ENCODE measurements around the gene MANSC4.

GRCh38 chr12:27723212-27723611, 56.8 kb downstream of the MANSC4 start:
- TF ChIP-seq POLR2AphosphoS5 (IDR thresholded peaks at IDR 0.05; ENCODE audit: borderline replicate concordance, low read depth, low read length) (no peak), EZH2 (IDR thresholded peaks at IDR 0.05) (no peak)

Data from SK-N-MC (cell line).